Colonic mucosa (tissue), 4 donors: Measurements from ENCODE around the gene WDR41. TPM values are rescaled to one million over a fixed set of nuclear protein-coding genes. Genes with fewer than 3 reads are reported as not detected.
"Not testable (repeated sequence)": the region's sequence is repeated elsewhere in the genome, so short reads cannot be mapped to it uniquely, and the experiment has no call there.

ENCODE experiments used
- DNase-seq: peaks from one replicate; pipeline ENCODE4 v3.0.0-alpha.2; 2020
- H3K27ac ChIP-seq: fragments of 200-600 bp; one replicate; pipeline ENCODE4 v1.8.0; 2021
- H3K27me3 ChIP-seq: fragments of 200-600 bp; one replicate; pipeline ENCODE4 v1.8.0; 2021
- H3K36me3 ChIP-seq: fragments of 200-600 bp; one replicate; pipeline ENCODE4 v1.8.0; 2021
- H3K4me1 ChIP-seq: fragments of 200-600 bp; one replicate; pipeline ENCODE4 v1.8.0; 2021; ENCODE audit warnings: mild to moderate bottlenecking
- H3K4me3 ChIP-seq: fragments of 200-600 bp; one replicate; pipeline ENCODE4 v1.8.0; 2021
- H3K9ac ChIP-seq, 2 donors: one replicate each; pipeline ENCODE4 v1.7.0; 2013; ENCODE audit warnings: control low read depth in 2 of 2, low read depth in 2 of 2, low read length in 2 of 2
- H3K9me3 ChIP-seq: fragments of 200-600 bp; one replicate; pipeline ENCODE4 v1.8.0; 2021
- intact Hi-C: fragments of 100-400 bp; cut with DNase I; formaldehyde crosslinking; loops from one replicate; pipeline ENCODE4 v1.14.1; 2022
- total RNA-seq, 2 donors: library from RNA; stranded (reverse); fragmentation: NEBNext Ultra II Directional in 1 of 2; extraction: Animal tissue kit (Norgen Biotek cat#: 25700) in 1 of 2; gene quantifications; one replicate each; pipeline ENCODE4 v1.2.1, GENCODE V29; 2021
- TF ChIP-seq, protein P1 (sequence below): fragments of 200-600 bp; IDR thresholded peaks from one replicate; pipeline ENCODE4 v1.8.0; 2022; ENCODE audit warnings: antibody characterized with exemption, mild to moderate bottlenecking
- donor health status: healthy.
- donor health status: DM: no; HTN: no; CAD: no.
- donor health status: DM: no; HTN: no; CAD: no.

WDR41 gene
- total RNA-seq, 2 donors from 2014 or later: 23.4 to 24.1 TPM

- no peak overlapping the region for H3K27ac ChIP-seq
- no peak for DNase-seq
- intact Hi-C loops: no loop called here
Observed at GRCh38 chr5:77486344-77486962, 5.7 kb downstream of the WDR41 start.

GRCh38 chr5:77483682-77484081 is 8.4 kb downstream of the WDR41 start:
- Histone ChIP-seq H3K4me3 (no peak overlapping the region), H3K27ac (no peak overlapping the region), H3K27me3 (no peaks in the 10 kb centered on the region), H3K9me3 (no peaks in the 10 kb centered on the region), H3K9ac (no peak overlapping the region), H3K36me3 (no peaks in the 10 kb centered on the region), H3K4me1 (no peaks in the 10 kb centered on the region)
- TF ChIP-seq, protein P1, sequence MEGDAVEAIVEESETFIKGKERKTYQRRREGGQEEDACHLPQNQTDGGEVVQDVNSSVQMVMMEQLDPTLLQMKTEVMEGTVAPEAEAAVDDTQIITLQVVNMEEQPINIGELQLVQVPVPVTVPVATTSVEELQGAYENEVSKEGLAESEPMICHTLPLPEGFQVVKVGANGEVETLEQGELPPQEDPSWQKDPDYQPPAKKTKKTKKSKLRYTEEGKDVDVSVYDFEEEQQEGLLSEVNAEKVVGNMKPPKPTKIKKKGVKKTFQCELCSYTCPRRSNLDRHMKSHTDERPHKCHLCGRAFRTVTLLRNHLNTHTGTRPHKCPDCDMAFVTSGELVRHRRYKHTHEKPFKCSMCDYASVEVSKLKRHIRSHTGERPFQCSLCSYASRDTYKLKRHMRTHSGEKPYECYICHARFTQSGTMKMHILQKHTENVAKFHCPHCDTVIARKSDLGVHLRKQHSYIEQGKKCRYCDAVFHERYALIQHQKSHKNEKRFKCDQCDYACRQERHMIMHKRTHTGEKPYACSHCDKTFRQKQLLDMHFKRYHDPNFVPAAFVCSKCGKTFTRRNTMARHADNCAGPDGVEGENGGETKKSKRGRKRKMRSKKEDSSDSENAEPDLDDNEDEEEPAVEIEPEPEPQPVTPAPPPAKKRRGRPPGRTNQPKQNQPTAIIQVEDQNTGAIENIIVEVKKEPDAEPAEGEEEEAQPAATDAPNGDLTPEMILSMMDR: no peak
- intact Hi-C loops: no loop called here
- no peak for DNase-seq

More at GRCh38 chr5:77486344-77486962, 5.7 kb downstream of the WDR41 start:
- no peaks in the 10 kb centered on the region for H3K36me3 ChIP-seq
- no peaks in the 10 kb centered on the region for H3K9me3 ChIP-seq
- H3K27me3 ChIP-seq: no peaks in the 10 kb centered on the region
- no peak overlapping the region for H3K9ac ChIP-seq
- H3K4me3 ChIP-seq: no peak overlapping the region
- no peaks in the 10 kb centered on the region for H3K4me1 ChIP-seq
- TF ChIP-seq, protein P1: no peak

DNA sequence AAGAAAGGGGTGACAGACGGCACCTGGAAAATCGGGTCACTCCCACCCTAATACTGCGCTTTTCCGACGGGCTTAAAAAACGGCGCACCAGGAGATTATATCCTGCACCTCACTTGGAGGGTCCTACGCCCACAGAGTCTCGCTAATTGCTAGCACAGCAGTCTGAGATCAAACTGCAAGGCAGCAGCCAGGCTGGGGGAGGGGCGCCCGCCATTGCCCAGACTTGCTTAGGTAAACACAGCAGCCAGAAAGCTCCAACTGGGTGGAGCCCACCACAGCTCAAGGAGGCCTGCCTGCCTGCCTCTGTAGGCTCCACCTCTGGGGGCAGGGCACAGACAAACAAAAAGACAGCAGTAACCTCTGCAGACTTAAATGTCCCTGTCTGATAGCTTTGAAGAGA is 17.1 kb downstream of the WDR41 start:
- H3K9ac ChIP-seq, DNase-seq, H3K4me3 ChIP-seq, H3K27ac ChIP-seq, H3K4me1 ChIP-seq, H3K27me3 ChIP-seq, H3K9me3 ChIP-seq, intact Hi-C loops, H3K36me3 ChIP-seq: not testable (repeated sequence)

GRCh38 chr5:77468875-77469274 is 23.2 kb downstream of the WDR41 start:
- H3K4me3 ChIP-seq, H3K9ac ChIP-seq, H3K27ac ChIP-seq, H3K4me1 ChIP-seq, DNase-seq, H3K36me3 ChIP-seq, H3K27me3 ChIP-seq, H3K9me3 ChIP-seq, intact Hi-C loops: not testable (repeated sequence)

DNA sequence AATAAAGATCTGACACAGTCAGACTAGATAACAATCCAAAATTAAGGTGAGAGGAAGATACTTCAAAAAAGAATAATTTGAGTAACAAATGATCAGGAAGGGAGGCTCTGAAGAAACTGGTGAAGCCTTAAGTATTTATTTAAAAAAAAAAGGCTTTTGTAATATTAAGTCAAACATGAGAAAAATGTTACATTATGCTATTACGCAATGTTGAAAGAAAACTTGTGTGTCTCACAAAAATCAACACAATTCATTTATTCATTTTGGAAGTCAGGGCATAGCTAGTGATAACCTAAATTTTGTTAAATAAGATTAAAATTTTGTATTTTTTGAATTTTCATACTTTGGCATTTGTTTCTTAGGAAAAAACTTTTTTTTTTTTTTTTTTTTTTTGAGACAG is 28.2 kb downstream of the WDR41 start:
- Histone ChIP-seq H3K4me1 (no peaks in the 10 kb centered on the region), H3K9ac (no peak overlapping the region), H3K4me3 (no peak overlapping the region), H3K36me3 (no peaks in the 10 kb centered on the region), H3K27ac (no peak overlapping the region), H3K9me3 (no peaks in the 10 kb centered on the region), H3K27me3 (no peaks in the 10 kb centered on the region)
- TF ChIP-seq, protein P1: no peak
- intact Hi-C loops: no loop called here
- DNase-seq: no peak

- H3K4me1 ChIP-seq: no peaks in the 10 kb centered on the region
- no peak overlapping the region for H3K27ac ChIP-seq
- no peaks in the 10 kb centered on the region for H3K27me3 ChIP-seq
- TF ChIP-seq, protein P1: no peak
- H3K9ac ChIP-seq: no peak overlapping the region
- intact Hi-C loops: no loop called here
- no peak for DNase-seq
- H3K36me3 ChIP-seq: no peaks in the 10 kb centered on the region
- no peak overlapping the region for H3K4me3 ChIP-seq
- no peaks in the 10 kb centered on the region for H3K9me3 ChIP-seq
Observed at GRCh38 chr5:77461287-77461686, 30.8 kb downstream of the WDR41 start.
